ENCODE results near the gene FAM124B.

DNA sequence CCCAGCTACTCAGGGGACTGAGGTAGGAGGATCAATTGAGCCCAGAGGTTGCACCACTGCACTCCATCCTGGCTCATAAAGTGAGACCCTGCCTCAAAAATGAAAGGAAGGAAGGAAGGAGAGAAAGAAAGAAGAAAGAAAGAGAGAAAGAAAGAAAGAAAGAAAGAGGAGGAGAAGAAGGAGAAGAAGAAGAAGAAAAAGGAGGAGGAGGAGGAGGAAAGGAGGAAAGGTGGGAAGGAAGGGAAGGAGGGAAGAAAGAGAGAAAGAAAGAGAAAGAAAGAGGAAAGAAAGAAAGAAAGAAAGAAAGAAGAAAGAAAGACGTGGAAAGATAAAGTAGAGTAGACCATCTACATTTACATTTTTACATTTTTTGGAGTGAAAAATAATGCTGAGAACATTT is 39.8 kb downstream of the FAM124B start:
- TF ChIP-seq CTCF (IDR thresholded peaks at IDR 0.05) = no peak
- TF ChIP-seq POLR2A (IDR thresholded peaks at IDR 0.05) = no peak
